DOHH2 (cell line): ENCODE measurements around the gene RHBDF2.

Experiments used
- CTCF ChIP-seq: fragments of 200-600 bp; sonication (generic); IDR thresholded peaks from one replicate; pipeline ENCODE4 v1.5.1; 2014; ENCODE audit warnings: antibody characterized with exemption, mild to moderate bottlenecking, low read depth, low read length; ENCODE audit not compliant: poor library complexity, severe bottlenecking
- EZH2phosphoT487 ChIP-seq: fragments of 200-600 bp; sonication (generic); IDR thresholded peaks from 2 replicates; pipeline ENCODE4 v1.6.1; 2017; ENCODE audit warnings: borderline replicate concordance, mild to moderate bottlenecking, antibody characterized with exemption, low read length, moderate library complexity, mixed read lengths

GRCh38 chr17:76472258-76472645 is 29.0 kb downstream of the RHBDF2 start:
- TF ChIP-seq CTCF (no peak), EZH2phosphoT487 (no peak)
